Heart left ventricle (tissue), 16 donors: Measurements from ENCODE around the gene KPTN. TPM values are rescaled to one million over a fixed set of nuclear protein-coding genes. Genes with fewer than 3 reads are reported as not detected.

Source experiments
- ATAC-seq, 4 donors: fragments of 200-7000 bp; cut with Tn5 transposase; one replicate each; pipeline ENCODE4 v1.9.1; 2020 to 2022; ENCODE audit warnings: moderate library complexity in 4 of 4, mild to moderate bottlenecking in 3 of 4, moderate number of reproducible peaks in 1 of 4
- DNase-seq, 5 donors: peaks; one replicate each; pipeline ENCODE4 v3.0.0-alpha.2; 2020
- H3K27ac ChIP-seq, 12 donors: fragments of 200-600 bp; sonication (generic) in 4 of 12; one replicate each; pipeline versions ENCODE4 v1.5.0 to v1.8.0; 2016 to 2022; ENCODE audit warnings: mild to moderate bottlenecking in 2 of 12
- H3K27me3 ChIP-seq, 9 donors: fragments of 200-600 bp; sonication (generic) in 2 of 9; one replicate each; pipeline versions ENCODE4 v1.5.1 to v1.8.0; 2016 to 2022; ENCODE audit warnings: mild to moderate bottlenecking in 3 of 9
- H3K36me3 ChIP-seq, 9 donors: fragments of 200-600 bp; sonication (generic) in 2 of 9; one replicate each; pipeline versions ENCODE4 v1.5.0 to v1.8.0; 2018 to 2022; ENCODE audit warnings: mild to moderate bottlenecking in 2 of 9
- H3K4me1 ChIP-seq, 12 donors: fragments of 200-600 bp; sonication (generic) in 4 of 12; one replicate each; pipeline versions ENCODE4 v1.5.0 to v1.8.0; 2016 to 2022; ENCODE audit warnings: mild to moderate bottlenecking in 3 of 12
- H3K4me3 ChIP-seq, 12 donors: fragments of 200-600 bp; sonication (generic) in 4 of 12; one replicate each; pipeline versions ENCODE4 v1.5.0 to v1.8.0; 2017 to 2022; ENCODE audit warnings: mild to moderate bottlenecking in 9 of 12, moderate library complexity in 4 of 12
- H3K9me3 ChIP-seq, 12 donors: fragments of 200-600 bp; sonication (generic) in 4 of 12; one replicate each; pipeline versions ENCODE4 v1.5.0 to v1.8.0; 2016 to 2022; ENCODE audit warnings: mild to moderate bottlenecking in 1 of 12
- CTCF ChIP-seq, 12 donors: fragments of 200-600 bp; sonication (generic) in 4 of 12; IDR thresholded peaks; one replicate each; pipeline versions ENCODE4 v1.5.0 to v1.8.0; 2018 to 2022; ENCODE audit warnings: antibody characterized with exemption in 12 of 12, mild to moderate bottlenecking in 5 of 12
- POLR2A ChIP-seq, 2 donors: fragments of 450-650 bp; IDR thresholded peaks; one replicate each; pipeline ENCODE4 v1.6.1; 2017; ENCODE audit warnings: antibody characterized with exemption in 2 of 2, mild to moderate bottlenecking in 2 of 2, moderate library complexity in 2 of 2
- WGBS, 4 donors: extraction: QIAGEN DNeasy Blood & Tissue Kit in 2 of 4; methylation state at CpG; one replicate each; pipeline versions ENCODE4 v1.1.5 to v1.1.7; 2013 to 2018; 5-methylcytosine and 5-hydroxymethylcytosine counted together
- intact Hi-C, 10 donors: fragments of 100-400 bp; cut with DNase I; formaldehyde crosslinking; loops; one replicate each; pipeline versions ENCODE4 v1.11.1 to v1.14.2; 2022
- polyA plus RNA-seq, 2 donors: library from polyadenylated mRNA; stranded (reverse); fragments of 200-250 nt; gene quantifications; one replicate each; pipeline ENCODE4 v1.2.3, GENCODE V29; 2013
- total RNA-seq, 9 donors: library from RNA; depleted of rRNA in 2 of 9; stranded (reverse); fragments of >200 nt in 2 of 9; fragmentation: NEBNext Ultra II Directional in 3 of 9; extraction: Animal tissue kit (Norgen Biotek cat#: 25700) in 3 of 9; gene quantifications; one replicate each; pipeline versions ENCODE4 v1.1.0 to v1.2.4, GENCODE V29; 2016 to 2023
- donor health status: ischemic (EF 13 %, LVEDD 7.1; RV severe dilation, severe dysfunction).
- donor health status: healthy with polysubstance abuse.
- donor health status: DM: no; HTN: yes; CAD: no.
- donor health status: DM: no; HTN: no; CAD: no.
- donor health status: ischemic (EF 25% LVEDD 6.9; RV normal size, moderate dysfunction).
- donor health status: ischemic (EF 25% LVEDD 5.7; RV mildly dilated, moderate dysfunction).
- donor health status: healthy.
- donor health status: DM: yes; HTN: yes; CAD: no.
- donor health status: ischemic (EF 35%, LVEDD 5.7; RV mildly dilated, moderate dysfunction).
- donor health status: nonischemic (EF 11% LVEDD 7.7; RV severe dilation, severe dysfunction).
- donor health status: DM: yes; HTN: yes; CAD: no.
- donor health status: PGD.
- donor health status: ischemic (EF 29% LVEDD 5.4; RV normal size, mild dysfunction).
- donor health status: nonischemic (EF 23%, LVEDD 6.1; RV moderate dilation, normal function).

KPTN gene
- total and polyA plus RNA-seq, 11 donors: 3.2 to 15.8 (median 7.8) TPM

GRCh38 chr19:47491358-47492136, 7.5 kb upstream of the KPTN start:
- Histone ChIP-seq H3K4me3 (no peak overlapping the region), H3K4me1 (peaks cover 0 to 52% (median 13%) of the 10 kb centered on the region in 12 donors), H3K9me3 (no peaks in the 10 kb centered on the region), H3K27ac (no peak overlapping the region), H3K36me3 (peaks cover 5 to 78% (median 57%) of the 10 kb centered on the region in 9 donors), H3K27me3 (no peaks in the 10 kb centered on the region)
- 77 to 85% (median 82%) methylated on average over 16 to 22 of the region's 22 CpGs for WGBS, 4 donors
- intact Hi-C loops: no loop called here
- ATAC-seq (no peak), DNase-seq (peak in 1 of 5 donors; percentile 67)
- no peak for TF ChIP-seq POLR2A (IDR thresholded peaks at IDR 0.05)
- no peak for TF ChIP-seq CTCF (IDR thresholded peaks at IDR 0.05)

- H3K36me3 ChIP-seq: peaks cover 5 to 71% (median 53%) of the 10 kb centered on the region in 9 donors
- TF ChIP-seq POLR2A (IDR thresholded peaks at IDR 0.05) (no peak), CTCF (IDR thresholded peaks at IDR 0.05) (no peak)
These were observed 6.8 kb upstream of the KPTN start for GRCh38 chr19:47490847-47491246.

GRCh38 chr19:47490031-47490430, 6.0 kb upstream of the KPTN start:
- peak in 1 of 5 donors; percentile 7 for DNase-seq
- peaks cover 0 to 43% (median 13%) of the 10 kb centered on the region in 12 donors for H3K4me1 ChIP-seq
- 86 to 93% (median 91%) methylated on average over 7 of the region's 7 CpGs for WGBS, 4 donors
- intact Hi-C loops: no loop called here
- no peaks in the 10 kb centered on the region for H3K27me3 ChIP-seq
- no peaks in the 10 kb centered on the region for H3K9me3 ChIP-seq
- peaks cover 5 to 68% (median 53%) of the 10 kb centered on the region in 9 donors for H3K36me3 ChIP-seq
- H3K27ac ChIP-seq: no peak overlapping the region
- no peak for TF ChIP-seq POLR2A (IDR thresholded peaks at IDR 0.05)
- TF ChIP-seq CTCF (IDR thresholded peaks at IDR 0.05): no peak
- ATAC-seq: no peak
- no peak overlapping the region for H3K4me3 ChIP-seq

More at GRCh38 chr19:47490847-47491246, 6.8 kb upstream of the KPTN start:
- Histone ChIP-seq H3K27me3 (no peaks in the 10 kb centered on the region), H3K4me3 (no peak overlapping the region), H3K27ac (no peak overlapping the region), H3K9me3 (no peaks in the 10 kb centered on the region), H3K4me1 (peaks cover 0 to 50% (median 13%) of the 10 kb centered on the region in 12 donors)
- WGBS, 4 donors: 71 to 85% (median 75%) methylated on average over 3 of the region's 3 CpGs
- intact Hi-C loops: no loop called here
- DNase-seq (peak in 1 of 5 donors; percentile 14), ATAC-seq (no peak)

GRCh38 chr19:47489072-47489914, 5.3 kb upstream of the KPTN start:
- Histone ChIP-seq H3K4me1 (peaks cover 0 to 42% (median 12%) of the 10 kb centered on the region in 12 donors), H3K36me3 (peaks cover 5 to 65% (median 53%) of the 10 kb centered on the region in 9 donors), H3K9me3 (no peaks in the 10 kb centered on the region), H3K27ac (no peak overlapping the region), H3K4me3 (no peak overlapping the region), H3K27me3 (no peaks in the 10 kb centered on the region)
- no peak for ATAC-seq
- intact Hi-C loops: no loop called here
- TF ChIP-seq CTCF (IDR thresholded peaks at IDR 0.05) (no peak), POLR2A (IDR thresholded peaks at IDR 0.05) (no peak)
- peak in 1 of 5 donors; percentile 47 for DNase-seq
- 78 to 86% (median 82%) methylated on average over 17 of the region's 17 CpGs for WGBS, 4 donors
